ENCODE data around the gene PPHLN1.

- no peak for TF ChIP-seq CTCF (conservative IDR thresholded peaks at IDR 0.05 in 1 of 2, IDR thresholded peaks at IDR 0.05 in 1 of 2; ENCODE audit: low read depth in 1 of 2, low read length in 2 of 2)
- TF ChIP-seq EZH2 (IDR thresholded peaks at IDR 0.05; ENCODE audit: low read length, missing control alignments), result no peak
These were observed 100.8 kb downstream of the PPHLN1 start for GRCh38 chr12:42426746-42427145.

Measured in fibroblast of lung (primary cell).